NCI-H2196 (cell line): Measurements from ENCODE around the gene IPCEF1.

Experiments
- DNase-seq: peaks from one replicate; lab custom pipeline; 2025; ENCODE audit not compliant: unreplicated experiment; lab: John Stamatoyannopoulos, UW

The IPCEF1 gene

GRCh38 chr6:154297721-154298120, 58.9 kb downstream of the IPCEF1 start:
- DNase-seq = no peak

GRCh38 chr6:154297210-154297609, 59.4 kb downstream of the IPCEF1 start:
- no peak for DNase-seq

GRCh38 chr6:154295733-154296132, 60.9 kb downstream of the IPCEF1 start:
- DNase-seq = no peak

- DNase-seq = no peak
Observed at GRCh38 chr6:154292855-154293519, 63.6 kb downstream of the IPCEF1 start.

- DNase-seq = no peak
Observed at GRCh38 chr6:154292066-154292465, 64.5 kb downstream of the IPCEF1 start.

GRCh38 chr6:154289818-154290508, 66.6 kb downstream of the IPCEF1 start:
- DNase-seq = peak; percentile 34

- no peak for DNase-seq
Observed at GRCh38 chr6:154285826-154286225, 70.8 kb downstream of the IPCEF1 start.

- no peak for DNase-seq
Observed at GRCh38 chr6:154284313-154284853, 72.2 kb downstream of the IPCEF1 start.

GRCh38 chr6:154280521-154280920, 76.1 kb downstream of the IPCEF1 start:
- no peak for DNase-seq

- no peak for DNase-seq
Observed at GRCh38 chr6:154277629-154278017, 79.0 kb downstream of the IPCEF1 start.

- DNase-seq = peak; percentile 55
Observed at GRCh38 chr6:154276810-154277628, 79.6 kb downstream of the IPCEF1 start.

GRCh38 chr6:154274168-154274567, 82.4 kb downstream of the IPCEF1 start:
- no peak for DNase-seq

- DNase-seq = no peak
Observed at GRCh38 chr6:154268486-154268885, 88.1 kb downstream of the IPCEF1 start.

GRCh38 chr6:154267508-154268106, 89.0 kb downstream of the IPCEF1 start:
- DNase-seq = no peak

GRCh38 chr6:154266560-154267099, 90.0 kb downstream of the IPCEF1 start:
- no peak for DNase-seq

GRCh38 chr6:154261688-154262397, 94.8 kb downstream of the IPCEF1 start:
- DNase-seq = no peak

GRCh38 chr6:154258064-154258757, 98.4 kb downstream of the IPCEF1 start:
- no peak for DNase-seq

- no peak for DNase-seq
Observed at GRCh38 chr6:154257067-154257466, 99.5 kb downstream of the IPCEF1 start.

GRCh38 chr6:154252678-154253077, 103.9 kb downstream of the IPCEF1 start:
- no peak for DNase-seq

- DNase-seq = no peak
Observed at GRCh38 chr6:154251116-154251515, 105.5 kb downstream of the IPCEF1 start.
